ENCODE data around the gene ITGB5. TPM values are rescaled to one million over a fixed set of nuclear protein-coding genes. Genes with fewer than 3 reads are reported as not detected.
A peak's percentile ranks its signal among the peaks of the same experiment; 100 is the strongest.

ITGB5 gene
- total and polyA plus RNA-seq, 2 donors (not counting 1 experiment from before 2014, with no cell fraction given), result 99.7 to 196 TPM

DNA sequence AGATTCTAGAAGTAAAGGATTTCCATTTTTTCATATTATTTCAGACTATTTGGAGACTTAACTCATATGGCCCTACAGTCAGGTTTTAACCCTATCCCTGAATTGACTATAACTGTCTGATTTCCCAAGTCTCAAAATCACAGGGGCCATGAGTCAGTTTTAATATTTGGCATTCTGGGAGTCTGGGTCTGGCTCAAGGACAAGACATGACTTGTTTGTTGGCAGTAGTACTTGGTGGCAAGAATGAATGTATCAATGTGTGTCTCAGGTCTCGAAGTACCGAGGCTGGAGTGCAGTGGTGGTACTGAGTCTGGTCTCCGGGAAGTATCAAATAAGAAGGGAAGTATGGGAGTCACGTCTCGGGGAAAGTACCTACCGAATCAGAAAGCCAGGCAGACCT, 146.1 kb downstream of the ITGB5 start:
- H3K79me2 ChIP-seq (ENCODE audit: control insufficient read depth, insufficient read depth, low read length), result no peaks in the 10 kb centered on the region
- H3K27me3 ChIP-seq (ENCODE audit: control insufficient read depth, insufficient read depth, low read length), result no peaks in the 10 kb centered on the region
- TF ChIP-seq, protein P1, sequence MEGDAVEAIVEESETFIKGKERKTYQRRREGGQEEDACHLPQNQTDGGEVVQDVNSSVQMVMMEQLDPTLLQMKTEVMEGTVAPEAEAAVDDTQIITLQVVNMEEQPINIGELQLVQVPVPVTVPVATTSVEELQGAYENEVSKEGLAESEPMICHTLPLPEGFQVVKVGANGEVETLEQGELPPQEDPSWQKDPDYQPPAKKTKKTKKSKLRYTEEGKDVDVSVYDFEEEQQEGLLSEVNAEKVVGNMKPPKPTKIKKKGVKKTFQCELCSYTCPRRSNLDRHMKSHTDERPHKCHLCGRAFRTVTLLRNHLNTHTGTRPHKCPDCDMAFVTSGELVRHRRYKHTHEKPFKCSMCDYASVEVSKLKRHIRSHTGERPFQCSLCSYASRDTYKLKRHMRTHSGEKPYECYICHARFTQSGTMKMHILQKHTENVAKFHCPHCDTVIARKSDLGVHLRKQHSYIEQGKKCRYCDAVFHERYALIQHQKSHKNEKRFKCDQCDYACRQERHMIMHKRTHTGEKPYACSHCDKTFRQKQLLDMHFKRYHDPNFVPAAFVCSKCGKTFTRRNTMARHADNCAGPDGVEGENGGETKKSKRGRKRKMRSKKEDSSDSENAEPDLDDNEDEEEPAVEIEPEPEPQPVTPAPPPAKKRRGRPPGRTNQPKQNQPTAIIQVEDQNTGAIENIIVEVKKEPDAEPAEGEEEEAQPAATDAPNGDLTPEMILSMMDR (conservative IDR thresholded peaks at IDR 0.05 in 1 of 2, IDR thresholded peaks at IDR 0.05 in 1 of 2; ENCODE audit: low read depth in 1 of 2, low read length in 2 of 2), result no peak
- no peak for TF ChIP-seq EZH2 (IDR thresholded peaks at IDR 0.05; ENCODE audit: low read length, missing control alignments)
- no peak overlapping the region for H3K4me2 ChIP-seq (ENCODE audit: extremely low read depth, insufficient read depth, low read length)
- no peak overlapping the region for H3K4me3 ChIP-seq (replicated peaks in 1 of 4; ENCODE audit: control extremely low read depth in 1 of 4, insufficient read depth in 1 of 4, low read depth in 3 of 4, low read length in 4 of 4)
- H3K9me3 ChIP-seq (ENCODE audit: control insufficient read depth, insufficient read depth, low read depth, low read length), result no peaks in the 10 kb centered on the region
- no peak overlapping the region for H3K27ac ChIP-seq (ENCODE audit: insufficient read depth, low read length)
- H4K20me1 ChIP-seq (ENCODE audit: control insufficient read depth, extremely low read depth, insufficient read depth, low read length), result no peaks in the 10 kb centered on the region
- no peak overlapping the region for H2AFZ ChIP-seq (ENCODE audit: low read length)
- peak; percentile 36 to 64 for DNase-seq (ENCODE audit: low read depth in 2 of 2)
- H3K9ac ChIP-seq (ENCODE audit: insufficient read depth, low read length), result no peak overlapping the region
- peaks cover 11% of the 10 kb centered on the region for H3K36me3 ChIP-seq (ENCODE audit: control insufficient read depth, insufficient read depth, low read length)
- H3K4me1 ChIP-seq (ENCODE audit: control insufficient read depth, extremely low read depth, insufficient read depth, low read length), result no peaks in the 10 kb centered on the region

DNA sequence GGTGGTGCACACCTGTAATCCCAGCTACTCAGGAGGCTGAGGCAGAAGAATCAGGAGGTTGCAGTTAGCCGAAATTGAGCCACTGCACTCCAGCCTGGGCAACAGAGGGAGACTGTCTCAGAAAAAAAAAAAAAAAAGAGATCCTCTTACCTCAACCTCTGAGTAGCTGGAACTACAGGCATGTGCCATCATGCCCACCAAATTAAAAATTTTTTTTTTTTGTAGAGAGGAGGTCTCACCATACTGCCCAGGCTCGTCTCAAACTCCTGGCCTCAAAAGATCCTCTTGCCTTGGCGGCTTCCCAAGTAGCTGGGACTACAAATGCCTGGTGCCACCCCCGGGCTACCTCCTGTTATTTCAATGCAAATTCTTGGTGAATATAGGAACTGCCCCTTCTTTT, 155.4 kb downstream of the ITGB5 start:
- Histone ChIP-seq H3K4me1 (ENCODE audit: control insufficient read depth, extremely low read depth, insufficient read depth, low read length) (peaks cover 8% of the 10 kb centered on the region), H4K20me1 (ENCODE audit: control insufficient read depth, extremely low read depth, insufficient read depth, low read length) (no peaks in the 10 kb centered on the region), H3K9ac (ENCODE audit: insufficient read depth, low read length) (no peak overlapping the region), H3K79me2 (ENCODE audit: control insufficient read depth, insufficient read depth, low read length) (peaks cover 32% of the 10 kb centered on the region), H2AFZ (ENCODE audit: low read length) (no peak overlapping the region), H3K27ac (ENCODE audit: insufficient read depth, low read length) (no peak overlapping the region), H3K4me2 (ENCODE audit: extremely low read depth, insufficient read depth, low read length) (no peak overlapping the region), H3K36me3 (ENCODE audit: control insufficient read depth, insufficient read depth, low read length) (no peaks in the 10 kb centered on the region), H3K27me3 (ENCODE audit: control insufficient read depth, insufficient read depth, low read length) (no peaks in the 10 kb centered on the region), H3K9me3 (ENCODE audit: control insufficient read depth, insufficient read depth, low read depth, low read length) (no peaks in the 10 kb centered on the region), H3K4me3 (replicated peaks in 1 of 4; ENCODE audit: control extremely low read depth in 1 of 4, insufficient read depth in 1 of 4, low read depth in 3 of 4, low read length in 4 of 4) (no peak overlapping the region)
- TF ChIP-seq EZH2 (IDR thresholded peaks at IDR 0.05; ENCODE audit: low read length, missing control alignments), result no peak
- TF ChIP-seq, protein P1 (conservative IDR thresholded peaks at IDR 0.05 in 1 of 2, IDR thresholded peaks at IDR 0.05 in 1 of 2; ENCODE audit: low read depth in 1 of 2, low read length in 2 of 2), result no peak
- no peak for DNase-seq (ENCODE audit: low read depth in 2 of 2)

DNA sequence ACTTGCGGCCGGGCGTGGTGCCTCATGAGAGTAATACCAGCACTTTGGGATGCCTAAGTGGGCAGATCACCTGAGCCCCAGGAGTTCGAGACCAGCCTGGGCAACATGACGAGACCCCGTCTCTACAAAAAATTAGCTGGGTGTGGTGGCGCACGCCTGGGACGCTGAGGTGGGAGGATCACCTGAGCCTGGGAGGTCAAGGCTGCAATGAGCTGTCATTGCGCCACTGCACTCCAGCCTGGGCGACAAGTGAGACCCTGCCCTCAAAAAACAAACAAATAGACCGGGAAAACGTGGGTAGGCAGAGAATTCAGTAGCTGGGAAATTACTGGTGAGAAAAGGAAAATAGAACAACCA, 156.2 kb downstream of the ITGB5 start:
- H3K9me3 ChIP-seq (ENCODE audit: control insufficient read depth, insufficient read depth, low read depth, low read length), result no peaks in the 10 kb centered on the region
- H3K27me3 ChIP-seq (ENCODE audit: control insufficient read depth, insufficient read depth, low read length), result no peaks in the 10 kb centered on the region
- no peaks in the 10 kb centered on the region for H3K36me3 ChIP-seq (ENCODE audit: control insufficient read depth, insufficient read depth, low read length)
- no peak for DNase-seq (ENCODE audit: low read depth in 2 of 2)
- H2AFZ ChIP-seq (ENCODE audit: low read length), result peak overlapping the region; percentile 92
- peak overlapping the region; percentile 96 to 100 (median 98) for H3K4me3 ChIP-seq (replicated peaks in 1 of 4; ENCODE audit: control extremely low read depth in 1 of 4, insufficient read depth in 1 of 4, low read depth in 3 of 4, low read length in 4 of 4)
- H3K79me2 ChIP-seq (ENCODE audit: control insufficient read depth, insufficient read depth, low read length), result peaks cover 32% of the 10 kb centered on the region
- peaks cover 8% of the 10 kb centered on the region for H3K4me1 ChIP-seq (ENCODE audit: control insufficient read depth, extremely low read depth, insufficient read depth, low read length)
- peak overlapping the region; percentile 95 for H3K9ac ChIP-seq (ENCODE audit: insufficient read depth, low read length)
- H3K27ac ChIP-seq (ENCODE audit: insufficient read depth, low read length), result peak overlapping the region; percentile 93
- TF ChIP-seq EZH2 (IDR thresholded peaks at IDR 0.05; ENCODE audit: low read length, missing control alignments), result no peak
- TF ChIP-seq, protein P1 (conservative IDR thresholded peaks at IDR 0.05 in 1 of 2, IDR thresholded peaks at IDR 0.05 in 1 of 2; ENCODE audit: low read depth in 1 of 2, low read length in 2 of 2), result no peak
- H4K20me1 ChIP-seq (ENCODE audit: control insufficient read depth, extremely low read depth, insufficient read depth, low read length), result no peaks in the 10 kb centered on the region
- peak overlapping the region; percentile 98 for H3K4me2 ChIP-seq (ENCODE audit: extremely low read depth, insufficient read depth, low read length)

All from fibroblast of lung (primary cell).